ENCODE data around the gene MAL. TPM values are rescaled to one million over a fixed set of nuclear protein-coding genes. Genes with fewer than 3 reads are reported as not detected.

Gene MAL
- total RNA-seq, 2 donors from 2014 or later = not detected

DNA sequence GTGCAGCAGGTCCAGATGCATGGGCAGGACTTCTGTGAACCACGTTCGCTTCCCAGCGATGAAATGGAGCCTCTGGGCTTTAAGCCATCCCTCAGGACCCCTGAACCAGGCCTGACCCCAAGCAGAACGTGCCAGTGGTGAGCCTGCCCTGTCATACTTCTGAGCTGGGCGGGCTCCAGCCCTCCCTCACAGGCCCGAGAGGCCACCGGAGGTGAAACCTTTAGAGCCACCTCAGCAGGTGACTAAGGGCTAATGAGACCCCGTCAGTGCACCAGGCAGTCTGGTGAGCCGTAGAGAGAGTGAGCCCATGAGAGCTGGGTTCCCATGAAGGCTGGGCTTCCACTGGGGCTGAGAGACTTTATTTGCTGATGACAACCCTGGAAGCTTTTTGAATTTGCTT, 8.9 kb upstream of the MAL start:
- no peaks in the 10 kb centered on the region for H3K36me3 ChIP-seq
- H3K4me3 ChIP-seq = no peak overlapping the region
- TF ChIP-seq, protein P1, sequence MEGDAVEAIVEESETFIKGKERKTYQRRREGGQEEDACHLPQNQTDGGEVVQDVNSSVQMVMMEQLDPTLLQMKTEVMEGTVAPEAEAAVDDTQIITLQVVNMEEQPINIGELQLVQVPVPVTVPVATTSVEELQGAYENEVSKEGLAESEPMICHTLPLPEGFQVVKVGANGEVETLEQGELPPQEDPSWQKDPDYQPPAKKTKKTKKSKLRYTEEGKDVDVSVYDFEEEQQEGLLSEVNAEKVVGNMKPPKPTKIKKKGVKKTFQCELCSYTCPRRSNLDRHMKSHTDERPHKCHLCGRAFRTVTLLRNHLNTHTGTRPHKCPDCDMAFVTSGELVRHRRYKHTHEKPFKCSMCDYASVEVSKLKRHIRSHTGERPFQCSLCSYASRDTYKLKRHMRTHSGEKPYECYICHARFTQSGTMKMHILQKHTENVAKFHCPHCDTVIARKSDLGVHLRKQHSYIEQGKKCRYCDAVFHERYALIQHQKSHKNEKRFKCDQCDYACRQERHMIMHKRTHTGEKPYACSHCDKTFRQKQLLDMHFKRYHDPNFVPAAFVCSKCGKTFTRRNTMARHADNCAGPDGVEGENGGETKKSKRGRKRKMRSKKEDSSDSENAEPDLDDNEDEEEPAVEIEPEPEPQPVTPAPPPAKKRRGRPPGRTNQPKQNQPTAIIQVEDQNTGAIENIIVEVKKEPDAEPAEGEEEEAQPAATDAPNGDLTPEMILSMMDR (IDR thresholded peaks at IDR 0.05) = no peak
- ATAC-seq (ENCODE audit: insufficient number of reproducible peaks, low FRiP score, low read depth) (no peak), DNase-seq (ENCODE audit: low spot score) (no peak)
- H3K4me1 ChIP-seq (ENCODE audit: control insufficient read depth in 1 of 2, low read depth in 2 of 2) = no peaks in the 10 kb centered on the region
- no peak overlapping the region for H3K27ac ChIP-seq
- H3K9me3 ChIP-seq = no peaks in the 10 kb centered on the region
- H3K27me3 ChIP-seq (replicated peaks; ENCODE audit: insufficient read depth) = no peaks in the 10 kb centered on the region

DNA sequence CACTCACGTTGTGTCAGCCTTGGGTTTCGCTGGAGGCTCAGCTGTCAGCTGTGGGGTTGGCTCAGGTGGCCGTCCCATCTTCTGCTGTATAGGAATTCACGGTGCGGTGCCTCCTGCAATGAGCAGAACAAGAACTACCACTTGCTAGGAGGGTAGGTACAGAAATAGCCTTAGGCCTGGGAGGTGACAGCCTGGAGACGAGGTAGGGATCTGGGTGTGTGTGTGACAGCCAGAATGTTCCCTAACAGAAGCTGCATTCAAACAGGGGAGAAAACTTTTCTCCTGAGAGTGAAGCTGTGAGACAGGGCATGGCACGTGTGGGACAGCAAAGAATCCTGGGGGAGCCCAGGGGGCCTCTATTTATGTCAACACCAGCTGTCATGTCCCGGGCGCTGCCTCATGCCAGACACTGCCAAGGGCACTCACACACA, 8.4 kb upstream of the MAL start:
- TF ChIP-seq, protein P1 (IDR thresholded peaks at IDR 0.05) = no peak

DNA sequence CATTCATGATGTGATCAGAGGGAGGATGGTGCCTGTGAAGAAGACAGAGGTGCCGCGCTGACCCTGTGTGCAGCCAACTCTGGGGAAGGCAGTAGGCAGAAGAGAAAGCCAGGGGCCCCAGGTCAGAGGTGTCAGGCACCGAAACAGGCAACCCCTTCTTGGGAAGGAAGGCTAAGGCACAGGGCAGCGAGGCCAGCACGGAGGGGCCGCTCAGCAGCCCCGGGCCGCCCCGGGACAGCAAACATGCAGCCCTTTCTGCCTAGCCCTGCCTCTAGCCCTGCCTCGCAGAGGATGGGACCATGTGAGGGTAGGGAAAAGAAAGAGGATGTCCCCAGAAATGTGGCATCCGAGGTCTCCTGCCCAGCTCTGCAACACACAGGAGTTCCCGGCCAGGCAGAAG, 7.7 kb upstream of the MAL start:
- no peak for DNase-seq (ENCODE audit: low spot score)
- H3K27me3 ChIP-seq (replicated peaks; ENCODE audit: insufficient read depth) = no peaks in the 10 kb centered on the region
- no peaks in the 10 kb centered on the region for H3K9me3 ChIP-seq
- no peaks in the 10 kb centered on the region for H3K4me1 ChIP-seq (ENCODE audit: control insufficient read depth in 1 of 2, low read depth in 2 of 2)
- TF ChIP-seq, protein P1 (IDR thresholded peaks at IDR 0.05) = no peak
- ATAC-seq (ENCODE audit: insufficient number of reproducible peaks, low FRiP score, low read depth) = no peak
- H3K4me3 ChIP-seq = no peak overlapping the region
- H3K27ac ChIP-seq = no peak overlapping the region
- H3K36me3 ChIP-seq = no peaks in the 10 kb centered on the region

More for the DNA sequence above, 8.4 kb upstream of the MAL start:
- Histone ChIP-seq H3K27me3 (replicated peaks; ENCODE audit: insufficient read depth) (no peaks in the 10 kb centered on the region), H3K4me3 (no peak overlapping the region), H3K4me1 (ENCODE audit: control insufficient read depth in 1 of 2, low read depth in 2 of 2) (no peaks in the 10 kb centered on the region), H3K27ac (no peak overlapping the region), H3K9me3 (no peaks in the 10 kb centered on the region), H3K36me3 (no peaks in the 10 kb centered on the region)
- no peak for ATAC-seq (ENCODE audit: insufficient number of reproducible peaks, low FRiP score, low read depth)
- no peak for DNase-seq (ENCODE audit: low spot score)

DNA sequence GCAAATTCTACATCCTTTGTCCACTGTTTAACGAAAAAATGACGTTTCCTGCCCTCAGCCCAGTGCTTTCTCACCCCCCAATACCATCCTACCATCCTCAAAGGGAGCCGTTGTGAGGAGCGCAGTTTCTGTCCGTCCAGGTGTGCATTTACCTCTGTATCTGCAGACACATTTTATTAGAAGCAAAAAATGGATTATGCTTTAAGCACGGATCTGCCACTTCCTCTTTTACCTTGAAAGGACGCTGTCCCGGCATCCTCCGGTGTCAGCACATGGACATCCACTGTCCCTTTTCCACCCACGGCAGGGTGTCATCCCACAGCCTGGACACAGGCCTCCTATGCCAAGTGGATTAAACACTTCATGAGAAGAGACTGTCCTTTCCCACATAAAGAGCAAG, 7.2 kb upstream of the MAL start:
- no peaks in the 10 kb centered on the region for H3K36me3 ChIP-seq
- H3K4me3 ChIP-seq = no peak overlapping the region
- ATAC-seq (ENCODE audit: insufficient number of reproducible peaks, low FRiP score, low read depth) = no peak
- no peak overlapping the region for H3K27ac ChIP-seq
- H3K4me1 ChIP-seq (ENCODE audit: control insufficient read depth in 1 of 2, low read depth in 2 of 2) = no peaks in the 10 kb centered on the region
- no peaks in the 10 kb centered on the region for H3K9me3 ChIP-seq
- H3K27me3 ChIP-seq (replicated peaks; ENCODE audit: insufficient read depth) = no peaks in the 10 kb centered on the region
- DNase-seq (ENCODE audit: low spot score) = no peak
- TF ChIP-seq, protein P1 (IDR thresholded peaks at IDR 0.05) = no peak

DNA sequence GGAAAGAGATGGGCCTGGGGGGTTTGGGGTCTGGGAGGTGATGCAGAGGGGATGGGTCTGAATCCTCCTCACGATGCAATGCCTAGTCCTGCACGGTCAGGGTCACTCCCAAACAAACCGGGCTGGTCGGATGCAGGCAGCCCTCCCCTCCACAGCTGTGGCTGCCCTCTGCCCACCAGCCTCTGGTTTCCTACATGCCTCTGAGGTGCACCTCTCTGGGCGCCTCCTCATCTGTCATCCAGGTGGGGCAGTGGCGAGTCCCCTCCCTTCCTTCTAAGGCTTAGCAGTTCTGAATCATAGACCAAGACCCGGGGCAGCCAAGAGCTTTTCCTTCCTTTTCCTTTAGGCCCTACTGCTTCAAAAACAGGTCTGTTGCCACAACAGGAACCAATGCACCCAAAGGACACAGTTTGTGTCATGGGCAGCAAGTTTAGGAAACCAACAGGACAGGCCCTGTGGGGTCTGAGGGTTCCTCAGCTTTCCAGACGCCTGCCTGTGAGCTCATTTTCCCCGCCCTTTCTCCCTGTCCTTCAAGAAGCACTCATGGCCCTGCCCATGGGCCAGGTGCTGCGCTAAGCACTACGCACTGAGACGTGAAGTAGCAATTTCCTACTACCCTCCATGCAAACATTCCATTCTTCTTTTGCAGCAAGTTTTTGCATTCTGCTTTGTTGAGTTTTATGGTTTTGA, 6.5 kb upstream of the MAL start:
- DNase-seq (ENCODE audit: low spot score) (no peak), ATAC-seq (ENCODE audit: insufficient number of reproducible peaks, low FRiP score, low read depth) (no peak)
- H3K4me1 ChIP-seq (ENCODE audit: control insufficient read depth in 1 of 2, low read depth in 2 of 2) = no peaks in the 10 kb centered on the region
- no peak overlapping the region for H3K27ac ChIP-seq
- TF ChIP-seq, protein P1 (IDR thresholded peaks at IDR 0.05) = no peak
- no peaks in the 10 kb centered on the region for H3K27me3 ChIP-seq (replicated peaks; ENCODE audit: insufficient read depth)
- no peak overlapping the region for H3K4me3 ChIP-seq
- no peaks in the 10 kb centered on the region for H3K9me3 ChIP-seq
- no peaks in the 10 kb centered on the region for H3K36me3 ChIP-seq

Measured in thoracic aorta (tissue), 2 donors.